GM19463 (cell line): ENCODE data around the gene NALCN.
A peak's percentile ranks its signal among the peaks of the same experiment; 100 is the strongest.

Source experiments
- ATAC-seq: cut with Tn5 transposase; IDR thresholded peaks from one replicate; pipeline ENCODE4 v1.9.1; 2021; ENCODE audit warnings: mild to moderate bottlenecking, moderate library complexity; ENCODE audit not compliant: unreplicated experiment

NALCN gene

DNA sequence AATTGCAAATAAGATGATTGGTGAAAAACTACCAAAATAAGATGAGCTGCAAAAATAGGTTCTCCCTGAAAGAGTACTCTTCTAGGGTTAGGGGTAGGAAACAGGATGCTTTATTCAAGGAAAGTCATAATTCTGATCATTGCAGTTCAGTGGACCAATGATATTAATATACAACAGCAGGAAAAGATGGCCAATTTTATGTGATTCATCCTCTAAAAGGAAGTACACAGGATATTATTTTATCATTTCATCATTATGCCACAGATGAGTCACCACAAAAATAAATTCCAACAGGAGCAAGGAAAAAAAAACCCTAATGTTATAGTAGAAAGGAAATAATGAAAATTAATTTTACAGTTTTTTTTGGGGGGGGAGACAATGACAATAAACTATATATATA lies 205.0 kb downstream of the NALCN start:
- ATAC-seq: no peak

DNA sequence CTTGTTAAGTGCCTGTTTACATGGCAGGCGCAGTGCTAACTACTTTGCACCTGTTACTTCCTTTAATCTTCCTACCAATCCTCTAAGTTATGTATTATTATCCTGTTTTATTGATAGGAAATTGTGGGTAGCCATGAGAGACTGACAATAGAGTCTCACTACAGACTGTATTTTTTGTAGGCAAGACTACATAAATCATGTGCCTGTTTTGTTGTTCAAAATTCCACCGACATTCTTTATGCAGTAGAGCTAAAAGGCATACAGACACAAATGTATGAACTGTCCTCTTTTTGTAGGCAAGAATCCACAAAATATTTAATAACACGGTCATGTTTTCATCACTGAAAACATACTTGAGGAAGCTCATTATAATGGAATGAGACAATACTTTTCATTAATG lies 205.5 kb downstream of the NALCN start:
- ATAC-seq: no peak

GRCh38 chr13:101209206-101209893 lies 207.0 kb downstream of the NALCN start:
- ATAC-seq: no peak

GRCh38 chr13:101205408-101205807 lies 210.9 kb downstream of the NALCN start:
- ATAC-seq: no peak

- no peak for ATAC-seq
Observed at GRCh38 chr13:101204270-101205020, 211.9 kb downstream of the NALCN start.

DNA sequence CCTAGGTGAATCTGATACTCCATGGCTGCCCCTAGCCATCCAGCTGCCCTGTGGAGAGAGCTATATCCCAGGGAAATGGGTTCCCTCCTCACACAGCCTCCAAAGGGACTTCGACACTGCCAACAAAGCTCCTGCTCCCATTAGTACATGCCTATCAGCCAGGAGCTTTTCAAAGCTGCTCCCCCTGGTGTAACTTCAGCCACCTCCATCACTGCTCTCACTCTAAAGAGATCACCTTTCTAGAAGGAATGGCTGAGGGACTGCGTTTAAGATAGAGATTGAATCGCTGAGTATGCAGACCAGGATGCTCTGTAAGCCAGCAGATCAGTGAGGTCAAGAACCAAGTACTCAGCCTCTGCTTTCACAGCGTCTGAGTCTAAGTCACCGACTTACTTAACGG lies 213.7 kb downstream of the NALCN start:
- no peak for ATAC-seq

DNA sequence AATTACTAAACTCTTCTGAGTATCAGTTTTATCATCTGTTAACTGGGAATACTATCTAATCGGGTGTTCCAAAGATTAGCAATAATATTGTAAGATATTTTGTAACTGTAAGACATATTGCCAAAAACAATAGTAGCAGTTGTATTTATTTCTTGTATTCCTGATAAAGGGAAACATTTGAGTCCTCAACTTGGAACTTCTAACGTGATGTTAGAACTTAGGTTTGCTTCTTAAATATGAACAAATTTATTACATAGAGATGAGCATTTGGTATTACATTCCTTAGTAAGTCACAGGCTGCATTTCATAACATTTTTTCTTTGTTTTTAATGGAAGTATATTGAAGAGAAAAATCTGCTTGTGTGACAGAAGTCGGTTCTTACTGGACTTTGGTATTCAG lies 225.3 kb downstream of the NALCN start:
- no peak for ATAC-seq

GRCh38 chr13:101190337-101190736 lies 226.0 kb downstream of the NALCN start:
- no peak for ATAC-seq

GRCh38 chr13:101185606-101186005 lies 230.7 kb downstream of the NALCN start:
- ATAC-seq: no peak

DNA sequence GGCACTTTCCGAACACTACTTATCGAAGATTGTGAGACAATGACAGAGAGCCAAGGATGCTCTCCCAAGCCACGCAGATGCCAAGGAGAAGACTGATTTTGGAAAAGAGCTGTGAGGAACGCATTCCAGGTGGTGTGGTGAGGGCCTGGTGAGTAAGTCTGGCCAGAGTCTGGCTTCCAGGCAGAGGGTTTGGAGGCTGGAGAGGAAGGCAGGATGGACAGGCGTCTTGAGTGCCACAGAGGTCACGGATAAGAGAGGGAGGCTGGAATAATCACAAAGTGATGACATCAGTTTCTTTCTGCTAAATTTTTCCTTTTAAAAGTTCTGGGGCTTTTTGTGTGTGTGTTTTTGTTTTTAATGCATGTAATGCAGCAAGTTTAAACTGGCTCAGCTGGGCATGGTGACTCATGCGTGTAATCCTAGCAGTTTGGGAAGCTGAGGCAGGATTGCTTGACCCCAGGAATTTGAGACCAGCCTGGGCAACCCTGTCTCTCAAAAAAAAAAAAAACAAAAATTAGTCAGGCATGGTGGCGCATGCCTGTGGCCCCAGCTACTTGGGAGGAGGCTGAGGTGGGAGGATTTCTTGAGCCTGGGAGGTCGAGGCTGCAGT lies 235.1 kb downstream of the NALCN start:
- no peak for ATAC-seq

- ATAC-seq: no peak
Observed at GRCh38 chr13:101179021-101179420, 237.3 kb downstream of the NALCN start.

DNA sequence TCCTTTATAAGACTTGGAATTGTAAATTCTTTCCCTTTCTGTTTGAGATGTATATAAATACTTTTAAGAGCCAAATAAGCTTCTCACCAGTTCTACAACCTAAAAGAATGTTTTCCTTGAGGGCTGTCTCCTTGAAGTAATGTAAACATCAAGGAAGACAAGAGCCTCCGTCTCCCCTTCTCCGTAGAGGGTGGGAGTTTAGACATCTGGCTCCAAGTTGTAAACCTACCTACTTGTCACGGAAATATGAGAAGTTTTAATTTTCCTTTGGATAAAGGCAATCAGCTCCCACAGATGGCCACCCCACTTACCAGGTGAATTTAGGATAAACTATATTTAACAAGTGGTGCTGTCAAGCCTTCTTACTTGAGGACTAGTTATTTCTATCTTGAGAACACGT lies 237.9 kb downstream of the NALCN start:
- ATAC-seq: no peak

DNA sequence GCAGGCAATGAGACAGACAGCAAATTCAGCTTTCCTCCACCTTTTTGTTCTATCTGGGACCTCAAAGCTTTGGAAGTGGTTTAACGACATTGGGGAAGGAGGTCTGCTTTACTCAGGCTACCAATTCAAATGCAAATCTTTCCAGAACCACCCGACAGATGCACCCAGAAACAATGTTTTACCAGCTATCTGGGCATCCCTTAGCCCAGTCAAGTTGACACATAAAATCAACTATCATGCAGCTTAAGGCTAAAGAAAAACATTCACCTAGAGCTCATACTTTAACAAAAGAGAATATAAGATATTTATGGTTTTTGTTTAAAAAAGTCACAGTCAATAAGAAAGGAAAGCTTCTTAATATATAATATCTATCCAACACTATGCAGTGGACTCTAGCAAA lies 246.0 kb downstream of the NALCN start:
- ATAC-seq: no peak

- no peak for ATAC-seq
Observed at GRCh38 chr13:101157261-101157660, 259.0 kb downstream of the NALCN start.

GRCh38 chr13:101155920-101156319 lies 260.4 kb downstream of the NALCN start:
- peak; percentile 49 for ATAC-seq

DNA sequence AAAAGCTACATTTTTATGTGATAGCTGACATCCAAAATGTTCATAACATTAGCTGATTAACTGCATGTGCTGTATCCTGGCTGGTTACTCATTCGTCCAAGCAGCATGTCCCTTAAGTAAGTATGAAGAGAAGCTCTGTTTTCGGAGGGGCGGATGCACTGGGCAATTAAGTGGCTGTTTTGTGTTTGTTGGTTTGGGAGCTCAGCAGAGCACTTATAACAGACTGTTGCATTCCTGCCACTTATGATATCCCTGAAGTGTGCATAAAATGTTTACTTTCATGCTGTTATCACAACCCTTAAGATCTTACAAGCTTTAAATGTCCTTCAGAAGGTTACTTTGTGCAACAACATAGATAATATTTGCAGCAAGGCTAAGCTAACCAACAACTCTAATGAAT lies 264.1 kb downstream of the NALCN start:
- no peak for ATAC-seq

GRCh38 chr13:101150998-101151397 lies 265.3 kb downstream of the NALCN start:
- ATAC-seq: no peak

GRCh38 chr13:101149735-101150384 lies 266.4 kb downstream of the NALCN start:
- no peak for ATAC-seq

GRCh38 chr13:101146101-101146898 lies 270.0 kb downstream of the NALCN start:
- ATAC-seq: no peak

DNA sequence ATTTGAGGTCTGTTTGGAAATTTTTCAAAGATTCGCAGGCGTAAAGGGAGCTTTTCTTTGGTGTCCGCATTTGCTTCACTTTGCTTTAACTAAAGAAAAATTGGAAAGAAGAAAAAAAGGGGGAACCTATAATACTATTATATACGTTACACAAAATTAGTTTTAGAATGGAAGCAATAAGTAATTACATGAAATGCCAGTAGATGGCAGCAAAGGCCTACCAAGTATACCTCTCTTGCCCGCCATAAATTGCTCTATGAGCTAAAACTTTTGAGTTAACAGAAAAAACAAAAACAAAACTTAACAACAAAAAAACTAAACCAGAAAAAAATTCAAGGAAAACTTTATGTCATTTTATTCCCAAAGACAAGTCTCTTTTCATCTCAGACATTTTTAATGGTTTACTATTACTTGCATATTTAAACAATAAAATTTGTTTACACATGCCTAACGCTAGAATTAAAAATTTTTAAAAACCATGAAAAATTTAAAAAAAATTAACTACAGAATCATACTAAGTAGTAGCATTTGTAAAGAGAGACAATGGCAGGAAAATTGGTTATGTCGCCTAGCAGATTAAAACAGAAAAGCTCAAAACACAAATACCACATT lies 271.4 kb downstream of the NALCN start:
- peak; percentile 73 for ATAC-seq
